GM06990 (cell line): ENCODE measurements around the gene CFAP299.
"Not testable (repeated sequence)": the region's sequence is repeated elsewhere in the genome, so short reads cannot be mapped to it uniquely, and the experiment has no call there.

Source experiments
- DNase-seq: peaks from one replicate; pipeline ENCODE4 v3.0.0-alpha.2; 2011; ENCODE audit not compliant: insufficient read length; ENCODE audit errors: extremely low read depth
- H3K27me3 ChIP-seq: replicated peaks from 2 replicates; pipeline ENCODE4 v1.6.0; 2011; ENCODE audit warnings: low read length; ENCODE audit not compliant: control insufficient read depth, insufficient read depth
- H3K36me3 ChIP-seq: 2 replicates; pipeline ENCODE4 v1.5.1; 2011; ENCODE audit warnings: low read length; ENCODE audit not compliant: control insufficient read depth, insufficient read depth
- H3K4me3 ChIP-seq: replicated peaks from 2 replicates; pipeline ENCODE4 v1.5.1; 2011; ENCODE audit warnings: low read depth, mild to moderate bottlenecking, control low read depth, low read length
- CTCF ChIP-seq: IDR thresholded peaks from 2 replicates; pipeline ENCODE4 v1.5.1; 2011; ENCODE audit warnings: low read length, control low read depth, mild to moderate bottlenecking, inconsistent platforms; ENCODE audit not compliant: insufficient read depth, poor library complexity, severe bottlenecking

The CFAP299 gene

GRCh38 chr4:80619070-80619674, 283.6 kb downstream of the CFAP299 start:
- Histone ChIP-seq H3K27me3 (no peaks in the 10 kb centered on the region), H3K36me3 (no peaks in the 10 kb centered on the region), H3K4me3 (no peak overlapping the region)
- peak; percentile 33 for TF ChIP-seq CTCF
- DNase-seq: no peak

DNA sequence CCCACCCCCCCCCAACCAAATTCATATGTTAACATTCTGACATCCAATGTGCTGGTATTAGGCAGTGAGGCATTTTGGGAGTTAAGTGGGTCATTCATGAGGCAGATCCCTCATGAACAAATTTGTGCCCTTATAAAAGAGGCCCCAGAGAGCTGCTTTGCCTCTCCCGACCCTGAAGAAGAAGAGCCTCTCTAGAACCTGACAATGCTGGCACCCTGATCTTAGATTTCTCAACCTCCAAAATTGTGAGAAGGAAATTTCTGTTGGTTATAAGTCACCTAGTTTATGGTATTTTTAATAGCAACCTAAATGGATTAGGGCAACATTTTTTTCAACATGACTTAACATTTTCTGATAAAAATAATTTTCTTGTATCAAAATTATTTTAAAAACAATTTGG, 296.3 kb downstream of the CFAP299 start:
- TF ChIP-seq CTCF: no peak
- DNase-seq: no peak
- Histone ChIP-seq H3K36me3 (no peaks in the 10 kb centered on the region), H3K27me3 (no peaks in the 10 kb centered on the region), H3K4me3 (no peak overlapping the region)

DNA sequence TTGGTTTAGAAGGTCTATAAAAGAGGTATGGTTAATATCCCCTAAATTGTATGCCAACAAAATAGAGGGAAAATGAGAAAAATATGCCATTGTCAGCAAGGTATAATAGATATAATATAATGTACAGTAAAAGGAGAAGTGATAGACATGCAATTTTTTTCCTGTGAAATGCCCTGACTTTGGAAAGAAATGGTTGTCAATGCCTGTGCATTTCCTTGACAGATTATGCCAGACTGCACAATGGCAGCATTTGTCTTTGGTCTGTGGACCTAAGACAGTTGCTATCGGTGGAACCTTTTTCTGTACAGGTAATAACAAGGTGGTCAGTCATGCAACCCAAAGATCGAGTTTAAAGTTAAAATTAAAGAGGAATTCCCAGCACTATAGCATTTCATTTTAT, 301.7 kb downstream of the CFAP299 start:
- no peak for TF ChIP-seq CTCF
- no peaks in the 10 kb centered on the region for H3K36me3 ChIP-seq
- DNase-seq: no peak

DNA sequence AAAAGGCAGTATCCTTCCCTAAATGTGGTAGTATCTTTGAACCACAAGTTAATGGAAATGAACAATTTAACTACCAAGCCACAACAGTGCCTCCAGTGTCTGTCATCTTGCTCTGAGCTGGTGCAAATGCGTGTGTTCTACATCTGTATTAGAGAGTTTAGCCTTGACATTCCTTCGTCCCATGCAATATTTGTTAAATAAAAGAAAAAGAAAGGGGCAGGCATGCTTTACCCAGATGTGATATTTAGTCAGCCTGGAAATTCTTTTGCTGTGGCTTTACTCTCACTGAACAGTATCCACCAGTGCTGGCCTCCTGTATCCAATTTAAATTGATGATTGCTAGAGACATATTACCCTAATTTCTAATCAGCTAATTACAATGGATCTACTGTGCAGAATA, 310.5 kb downstream of the CFAP299 start:
- no peaks in the 10 kb centered on the region for H3K27me3 ChIP-seq
- TF ChIP-seq CTCF: no peak
- H3K4me3 ChIP-seq: no peak overlapping the region
- DNase-seq: no peak
- no peaks in the 10 kb centered on the region for H3K36me3 ChIP-seq

More for the DNA sequence above, 301.7 kb downstream of the CFAP299 start:
- no peak overlapping the region for H3K4me3 ChIP-seq
- no peaks in the 10 kb centered on the region for H3K27me3 ChIP-seq

DNA sequence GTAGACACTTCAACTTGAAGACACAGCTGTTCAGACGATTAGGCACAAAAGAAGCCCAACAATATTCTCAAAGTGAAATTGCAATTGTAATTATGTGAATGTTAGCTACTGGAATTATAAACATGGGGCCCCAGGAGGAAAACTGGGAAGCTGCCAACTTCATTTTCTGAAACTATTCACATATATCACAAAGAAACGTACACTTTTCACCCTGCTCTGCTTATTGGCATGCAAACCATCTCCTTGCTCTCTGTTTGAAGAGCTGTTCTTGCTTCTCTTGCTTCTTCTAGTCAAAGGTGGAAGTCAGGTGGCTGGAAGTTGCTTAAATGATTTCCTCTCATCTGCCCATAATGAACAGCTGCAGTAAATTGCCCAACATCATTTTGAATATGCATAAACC, 320.1 kb downstream of the CFAP299 start:
- Histone ChIP-seq H3K27me3 (no peaks in the 10 kb centered on the region), H3K36me3 (no peaks in the 10 kb centered on the region), H3K4me3 (no peak overlapping the region)
- TF ChIP-seq CTCF: no peak
- DNase-seq: no peak

GRCh38 chr4:80670118-80670517, 334.6 kb downstream of the CFAP299 start:
- H3K36me3 ChIP-seq, H3K27me3 ChIP-seq, DNase-seq, H3K4me3 ChIP-seq: not testable (repeated sequence)
